ENCODE measurements around the gene ULK1.
"Not testable (repeated sequence)": the region's sequence is repeated elsewhere in the genome, so short reads cannot be mapped to it uniquely, and the experiment has no call there.

- TF ChIP-seq CTCF, POLR2A (IDR thresholded peaks at IDR 0.05): not testable (repeated sequence)
These were observed 17.2 kb upstream of the ULK1 start for GRCh38 chr12:131877216-131877615.

Measured in uterus (tissue), 2 donors.